Coronary artery (tissue), 2 donors: ENCODE results near the gene CARD6.

Experiments
- DNase-seq: peaks from one replicate; pipeline ENCODE4 v3.0.0-alpha.2; 2017; ENCODE audit warnings: low spot score
- H3K27ac ChIP-seq, 2 donors: fragments of 200-600 bp; sonication (generic); one replicate each; pipeline ENCODE4 v1.5.1; 2016 to 2019
- H3K4me3 ChIP-seq: fragments of 200-600 bp; sonication (generic); 2 replicates; pipeline ENCODE4 v1.5.1; 2016; ENCODE audit warnings: mild to moderate bottlenecking, moderate library complexity
- TF ChIP-seq, protein P1 (sequence below): fragments of 200-600 bp; sonication (generic); IDR thresholded peaks from one replicate; pipeline ENCODE4 v1.5.1; 2019; ENCODE audit warnings: antibody characterized with exemption

The CARD6 gene

DNA sequence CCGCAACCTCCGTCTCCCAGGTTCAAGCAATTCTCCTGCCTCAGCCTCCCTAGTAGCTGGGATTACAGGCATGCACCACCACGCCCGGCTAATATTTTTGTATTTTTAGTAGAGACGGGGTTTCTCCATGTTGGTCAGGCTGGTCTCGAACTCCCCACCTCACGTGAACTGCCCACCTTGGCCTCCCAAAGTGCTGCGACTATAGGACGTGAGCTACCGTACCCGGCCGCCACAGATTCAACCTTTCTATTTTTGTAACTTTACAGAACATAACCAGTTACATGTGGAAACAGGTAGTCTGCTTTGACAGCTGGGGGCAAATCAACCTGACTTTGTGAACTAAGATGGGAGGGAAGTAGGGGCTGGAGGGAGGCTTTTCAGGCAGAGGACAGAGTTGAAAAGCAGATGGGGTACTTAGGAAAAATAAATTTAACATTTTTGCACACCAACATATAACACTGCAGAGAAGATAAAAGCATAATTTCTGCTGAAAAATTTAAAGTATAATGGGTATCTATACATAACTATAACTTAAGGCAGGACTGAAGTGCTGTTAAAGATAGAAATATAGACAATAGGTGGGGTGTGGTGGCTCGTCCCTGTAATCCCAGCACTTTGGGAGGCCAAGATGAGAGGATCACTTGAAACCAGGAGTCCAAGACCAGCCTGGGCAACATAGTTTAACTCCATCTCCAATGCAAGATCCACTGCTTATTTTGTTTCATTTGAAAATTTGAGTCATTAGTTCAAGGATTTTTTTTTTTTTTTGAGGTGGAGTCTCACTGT is 11.2 kb upstream of the CARD6 start:
- Histone ChIP-seq H3K27ac (no peak overlapping the region), H3K4me3 (no peak overlapping the region)
- no peak for DNase-seq
- TF ChIP-seq, protein P1, sequence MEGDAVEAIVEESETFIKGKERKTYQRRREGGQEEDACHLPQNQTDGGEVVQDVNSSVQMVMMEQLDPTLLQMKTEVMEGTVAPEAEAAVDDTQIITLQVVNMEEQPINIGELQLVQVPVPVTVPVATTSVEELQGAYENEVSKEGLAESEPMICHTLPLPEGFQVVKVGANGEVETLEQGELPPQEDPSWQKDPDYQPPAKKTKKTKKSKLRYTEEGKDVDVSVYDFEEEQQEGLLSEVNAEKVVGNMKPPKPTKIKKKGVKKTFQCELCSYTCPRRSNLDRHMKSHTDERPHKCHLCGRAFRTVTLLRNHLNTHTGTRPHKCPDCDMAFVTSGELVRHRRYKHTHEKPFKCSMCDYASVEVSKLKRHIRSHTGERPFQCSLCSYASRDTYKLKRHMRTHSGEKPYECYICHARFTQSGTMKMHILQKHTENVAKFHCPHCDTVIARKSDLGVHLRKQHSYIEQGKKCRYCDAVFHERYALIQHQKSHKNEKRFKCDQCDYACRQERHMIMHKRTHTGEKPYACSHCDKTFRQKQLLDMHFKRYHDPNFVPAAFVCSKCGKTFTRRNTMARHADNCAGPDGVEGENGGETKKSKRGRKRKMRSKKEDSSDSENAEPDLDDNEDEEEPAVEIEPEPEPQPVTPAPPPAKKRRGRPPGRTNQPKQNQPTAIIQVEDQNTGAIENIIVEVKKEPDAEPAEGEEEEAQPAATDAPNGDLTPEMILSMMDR, result no peak

DNA sequence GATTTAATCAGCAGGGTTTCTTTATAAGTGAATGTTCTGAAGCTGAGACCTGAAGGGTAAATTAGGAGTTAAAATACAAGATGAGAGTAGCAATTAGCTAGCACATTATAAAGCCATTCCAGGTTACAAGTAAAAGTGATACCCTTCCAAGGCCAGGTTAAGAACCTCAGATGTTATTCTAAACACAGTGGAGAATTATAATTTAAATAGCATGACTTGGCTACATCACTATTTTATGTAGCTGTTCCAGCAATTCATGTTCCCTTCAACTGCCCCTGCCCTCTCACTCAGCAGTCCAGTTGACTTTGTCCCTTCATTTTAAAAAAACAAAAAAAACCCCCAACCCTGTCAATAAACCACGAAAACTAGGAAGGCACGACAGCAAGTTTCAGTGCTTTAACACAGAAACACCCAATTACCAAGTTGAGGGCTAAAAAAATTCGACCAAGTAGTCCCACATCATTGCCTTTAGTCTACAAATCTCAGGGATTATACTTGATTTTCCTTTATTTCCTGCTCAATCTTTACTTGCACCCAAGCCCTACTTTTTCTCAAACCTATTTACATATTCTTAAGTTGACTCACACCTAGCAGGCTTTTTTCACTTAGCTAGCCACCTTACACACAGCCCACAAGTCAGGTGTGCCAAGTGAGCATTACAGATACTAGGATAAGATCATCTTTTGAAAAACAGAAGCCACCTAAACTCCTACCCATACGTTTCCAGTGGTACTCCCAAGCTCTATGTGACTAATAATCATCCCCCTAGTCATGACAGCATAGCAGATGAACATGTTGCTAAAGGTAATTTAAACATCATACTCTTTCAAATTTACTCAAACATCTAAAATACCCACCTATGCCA is 9.6 kb upstream of the CARD6 start:
- no peak for DNase-seq
- TF ChIP-seq, protein P1, result no peak
- Histone ChIP-seq H3K27ac (no peak overlapping the region), H3K4me3 (no peak overlapping the region)

DNA sequence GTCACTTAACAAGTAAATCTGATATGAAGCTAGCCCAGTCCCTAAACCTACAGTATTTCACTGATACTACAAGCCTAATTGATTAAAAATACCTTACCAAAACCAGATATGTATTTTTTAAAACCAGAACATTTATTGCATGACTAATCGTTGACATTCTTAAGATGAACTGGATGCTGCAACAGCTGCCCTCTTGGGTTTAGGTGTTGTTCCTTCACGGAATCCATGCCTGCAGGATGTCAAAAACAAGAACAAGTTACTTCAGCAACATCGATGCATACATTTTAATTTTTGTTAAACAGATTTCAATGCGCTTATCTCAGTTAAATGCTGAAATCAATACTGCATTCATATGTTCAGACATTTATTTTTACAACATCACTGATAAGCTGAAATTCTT is 8.8 kb upstream of the CARD6 start:
- TF ChIP-seq, protein P1, result no peak
- Histone ChIP-seq H3K4me3 (no peak overlapping the region), H3K27ac (no peak overlapping the region)
- DNase-seq, result no peak

DNA sequence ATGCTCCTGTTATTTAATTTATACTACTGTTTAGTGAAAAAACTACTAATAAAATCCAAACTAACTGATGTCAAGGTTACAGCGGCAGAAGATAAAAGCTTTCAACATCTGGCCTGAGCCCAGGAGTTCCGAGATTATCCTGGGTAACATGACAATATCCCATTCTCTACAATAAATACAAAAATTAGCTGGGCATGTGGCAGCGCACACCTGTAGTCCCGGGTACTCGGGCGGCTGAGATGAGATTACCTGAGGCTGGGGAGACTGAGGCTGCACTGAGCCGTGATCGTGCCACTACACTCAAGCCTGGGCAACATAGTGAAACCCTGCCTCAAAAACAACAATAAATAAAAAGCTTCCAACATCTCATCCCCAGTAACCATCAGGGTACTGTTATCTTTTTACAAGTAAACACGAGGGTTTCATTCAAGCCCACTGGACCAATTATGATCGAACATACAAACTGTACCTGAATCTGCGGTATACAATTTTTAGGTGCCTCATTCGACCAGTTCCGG is 7.4 kb upstream of the CARD6 start:
- Histone ChIP-seq H3K4me3 (peak overlapping the region; percentile 77), H3K27ac (peak overlapping the region; percentile 81 to 99)
- no peak for DNase-seq
- TF ChIP-seq, protein P1, result no peak

DNA sequence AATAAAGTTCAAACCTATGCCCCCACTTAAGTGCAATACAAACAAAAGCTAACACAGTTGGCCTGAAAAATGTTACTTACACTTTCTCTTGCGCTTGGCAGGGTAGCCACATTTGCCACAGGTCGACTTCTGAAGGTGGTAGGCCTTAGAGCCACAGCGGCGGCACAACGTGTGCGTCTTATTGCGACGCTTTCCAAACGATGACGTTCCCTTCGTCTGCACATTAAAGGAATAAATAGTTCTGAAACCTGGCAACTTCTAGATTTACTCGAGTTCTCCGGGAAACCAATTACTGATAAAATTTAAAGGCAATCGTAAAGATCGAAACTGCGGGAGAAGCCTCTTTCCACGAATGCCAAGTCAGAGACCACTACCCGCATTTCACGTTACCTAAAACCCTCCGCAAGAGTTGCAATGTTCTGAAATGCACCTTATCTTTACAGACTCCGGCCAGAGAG is 6.7 kb upstream of the CARD6 start:
- DNase-seq, result no peak
- Histone ChIP-seq H3K27ac (peak overlapping the region; percentile 81 to 99), H3K4me3 (peak overlapping the region; percentile 77)
- TF ChIP-seq, protein P1, result no peak

DNA sequence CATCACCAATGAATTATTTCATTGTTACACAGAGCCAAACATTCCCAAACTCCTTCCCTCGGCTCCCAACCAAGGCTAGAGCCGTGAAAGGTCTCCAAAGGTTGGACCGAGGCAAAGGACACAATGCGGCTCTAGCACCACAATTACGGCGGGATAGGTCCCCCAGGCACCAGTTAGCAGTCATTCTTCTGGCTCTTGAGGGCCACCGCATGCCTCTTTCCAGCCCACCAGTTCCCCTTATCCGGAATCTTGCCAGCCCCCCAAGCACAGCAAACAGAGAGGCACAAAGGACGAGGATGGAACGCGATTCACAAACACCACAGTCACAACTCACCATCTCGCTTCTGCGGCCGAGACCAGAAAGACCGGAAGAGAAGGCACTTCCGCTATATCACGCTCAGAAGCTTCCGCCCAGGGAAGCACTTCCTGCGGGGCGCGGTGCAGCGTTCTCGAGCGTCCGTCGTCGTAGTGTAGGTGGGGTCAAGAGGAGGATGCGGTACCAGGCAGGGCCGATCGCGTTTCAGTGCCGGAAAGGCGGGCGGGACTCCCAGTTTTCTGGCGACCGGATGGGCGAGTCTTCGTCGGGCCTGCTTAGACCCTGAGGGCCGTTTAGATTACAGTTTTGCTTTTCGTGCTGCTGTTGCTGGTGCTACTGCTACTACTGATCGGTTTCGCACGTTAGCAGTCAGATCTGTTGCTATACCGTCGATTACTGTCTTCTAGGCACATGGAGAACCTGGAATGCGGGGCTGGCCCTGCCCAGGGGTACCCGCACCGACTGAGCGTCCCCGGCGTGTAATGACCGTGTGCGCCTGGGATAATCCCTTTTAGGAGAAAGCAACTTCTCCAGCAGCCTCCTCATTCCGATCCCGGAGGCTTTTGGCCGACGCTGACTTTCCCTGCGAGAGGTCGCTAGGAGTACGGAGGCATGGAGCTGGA is 6.0 kb upstream of the CARD6 start, which contains the start of gene RPL37:
TSS of gene RPL37 (minus strand) at position 374 of the 939 bp plus-strand sequence. CDS start at position 337, 37 bp downstream.
- Histone ChIP-seq H3K27ac (peak within 1 kb of the TSS; percentile 81 to 99), H3K4me3 (peak within 1 kb of the TSS; percentile 77)
- TF ChIP-seq, protein P1, result no peak
- peak; percentile 97 for DNase-seq
